ENCODE data around the gene GPR61.

Gene GPR61

DNA sequence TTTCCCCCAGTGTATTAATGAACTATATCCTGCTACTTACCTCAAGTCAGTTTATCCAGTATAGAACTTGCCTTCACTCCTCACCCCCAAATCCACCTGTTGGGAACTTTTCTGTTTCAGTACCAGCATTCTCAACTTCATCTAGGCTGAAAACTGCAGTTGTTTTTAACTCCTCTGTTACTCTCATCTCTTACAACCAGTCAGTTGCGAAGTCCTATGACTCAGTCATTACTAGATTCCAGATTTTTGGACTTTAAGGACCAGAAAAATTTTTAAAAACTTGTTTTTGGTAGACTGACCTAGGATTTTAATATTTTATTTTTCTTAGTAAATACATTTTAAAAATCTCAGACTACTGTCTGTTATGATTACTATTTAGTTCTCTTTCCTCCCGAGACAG lies 16.9 kb downstream of the GPR61 start:
- TF ChIP-seq GATA2 (IDR thresholded peaks at IDR 0.05; ENCODE audit: low read depth, low read length) = no peak
- TF ChIP-seq GATA3 (IDR thresholded peaks at IDR 0.05; ENCODE audit: low read depth, low read length) = no peak

DNA sequence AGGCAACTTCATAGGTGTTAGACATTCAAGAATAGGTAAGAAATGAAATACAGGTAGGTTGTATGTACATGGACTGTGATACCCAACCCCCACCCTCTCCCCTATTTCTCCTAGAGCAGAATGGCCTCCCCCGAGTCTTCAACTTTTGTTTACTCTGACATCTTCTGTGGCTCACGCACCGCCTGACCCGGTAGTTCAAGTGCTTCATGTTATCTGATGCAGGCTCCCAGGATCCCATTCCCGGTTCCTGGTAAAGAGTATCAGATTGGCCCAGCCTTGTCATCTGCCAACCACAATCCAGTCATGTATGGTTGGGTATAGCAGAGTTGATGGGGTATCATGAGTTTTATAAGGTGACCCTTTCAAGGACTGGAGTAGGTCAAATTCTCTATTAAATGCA lies 17.8 kb downstream of the GPR61 start:
- no peak for TF ChIP-seq GATA2 (IDR thresholded peaks at IDR 0.05; ENCODE audit: low read depth, low read length)

DNA sequence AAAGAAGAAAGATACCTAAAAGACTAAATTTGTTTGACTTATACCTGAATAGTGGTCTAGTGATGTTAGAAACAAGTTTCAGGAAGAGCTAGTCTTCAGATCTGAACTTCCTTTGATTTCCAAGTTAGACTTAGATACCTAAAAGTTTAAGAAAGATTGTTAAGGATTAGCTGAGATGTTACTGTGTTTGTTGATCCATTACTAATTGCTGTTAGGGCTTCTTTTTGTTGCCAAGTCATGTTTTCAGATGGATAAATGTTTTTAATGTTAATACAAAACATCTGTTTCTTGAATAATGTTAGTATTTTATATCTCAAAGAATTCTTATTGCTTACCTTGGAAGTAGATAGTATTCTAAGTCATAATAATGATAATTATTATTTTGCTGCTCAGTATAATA lies 20.3 kb downstream of the GPR61 start:
- TF ChIP-seq GATA2 (IDR thresholded peaks at IDR 0.05; ENCODE audit: low read depth, low read length) = no peak
- no peak for TF ChIP-seq GATA3 (IDR thresholded peaks at IDR 0.05; ENCODE audit: low read depth, low read length)

DNA sequence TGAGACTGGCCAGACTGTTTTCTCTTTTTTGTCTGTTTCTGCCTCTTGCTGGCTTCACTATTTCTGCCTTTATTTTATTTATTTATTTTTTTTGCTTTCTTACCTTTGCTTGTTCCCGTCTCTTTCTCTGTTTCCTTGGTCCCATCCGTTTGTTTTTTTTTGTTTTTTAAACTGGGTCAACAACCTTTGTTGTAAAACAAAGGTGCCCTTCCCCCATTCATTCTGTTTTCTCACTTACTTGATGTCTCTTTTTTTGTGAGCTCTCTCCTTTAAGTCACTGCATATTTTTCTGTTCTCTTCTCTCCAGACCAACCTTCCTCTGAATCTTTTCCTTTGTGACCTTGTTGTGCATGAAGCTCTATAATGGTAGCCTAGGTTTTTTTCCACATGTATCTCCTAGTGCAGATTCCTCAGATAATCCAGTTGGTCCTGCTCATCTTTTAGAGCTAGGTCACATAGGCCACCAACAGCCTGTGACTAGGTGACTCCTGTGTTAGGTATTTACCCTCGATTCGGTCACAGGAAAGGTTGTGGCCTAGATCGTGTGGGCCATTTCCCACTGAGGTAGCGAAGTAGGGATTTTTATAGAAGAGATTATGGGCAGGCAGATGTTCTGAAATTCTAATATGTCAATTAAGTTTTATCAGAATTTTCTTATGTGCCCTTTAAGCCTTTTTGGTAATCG lies 24.7 kb downstream of the GPR61 start:
- TF ChIP-seq GATA2 (IDR thresholded peaks at IDR 0.05; ENCODE audit: low read depth, low read length) = no peak
- no peak for TF ChIP-seq GATA3 (IDR thresholded peaks at IDR 0.05; ENCODE audit: low read depth, low read length)

DNA sequence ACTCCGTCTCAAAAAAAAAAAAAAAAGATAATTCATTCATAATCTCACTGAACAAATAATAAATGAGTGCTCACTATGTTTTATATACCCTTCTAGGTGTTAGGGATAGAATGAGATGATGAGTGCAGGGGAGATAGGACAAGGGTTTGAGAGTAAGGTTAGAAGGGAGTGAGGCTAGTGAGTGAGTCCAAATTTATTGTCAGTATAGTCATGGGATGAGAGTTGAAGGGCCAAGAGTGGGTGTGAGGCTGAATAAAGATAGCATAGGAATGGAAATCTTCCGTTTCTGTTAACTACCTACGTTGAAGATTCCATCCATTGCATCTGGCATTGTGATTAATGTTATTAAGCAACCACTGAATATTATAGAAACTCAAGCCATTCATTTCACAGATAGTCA lies 25.6 kb downstream of the GPR61 start:
- TF ChIP-seq GATA2 (IDR thresholded peaks at IDR 0.05; ENCODE audit: low read depth, low read length) (no peak), GATA3 (IDR thresholded peaks at IDR 0.05; ENCODE audit: low read depth, low read length) (no peak)

DNA sequence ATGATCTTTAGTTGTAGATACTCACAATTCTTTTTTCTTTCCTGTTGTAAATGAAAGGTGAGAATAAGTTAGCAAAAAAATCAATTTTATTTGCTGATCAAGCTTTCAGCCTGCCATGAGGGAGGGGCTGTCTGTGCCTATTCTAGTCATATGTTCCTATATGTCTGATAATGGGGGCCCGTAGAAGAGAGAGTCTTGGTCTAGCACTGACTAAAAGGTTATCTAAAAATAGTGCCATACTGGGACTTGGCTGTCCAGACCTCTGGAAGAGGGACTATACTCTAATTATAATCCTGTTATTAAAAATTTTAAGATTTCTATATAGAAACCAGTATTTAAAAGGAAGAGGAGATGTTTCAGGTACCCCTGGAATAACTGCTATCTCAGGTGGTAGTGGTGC lies 27.3 kb downstream of the GPR61 start:
- TF ChIP-seq GATA2 (IDR thresholded peaks at IDR 0.05; ENCODE audit: low read depth, low read length) (no peak), GATA3 (IDR thresholded peaks at IDR 0.05; ENCODE audit: low read depth, low read length) (no peak)

DNA sequence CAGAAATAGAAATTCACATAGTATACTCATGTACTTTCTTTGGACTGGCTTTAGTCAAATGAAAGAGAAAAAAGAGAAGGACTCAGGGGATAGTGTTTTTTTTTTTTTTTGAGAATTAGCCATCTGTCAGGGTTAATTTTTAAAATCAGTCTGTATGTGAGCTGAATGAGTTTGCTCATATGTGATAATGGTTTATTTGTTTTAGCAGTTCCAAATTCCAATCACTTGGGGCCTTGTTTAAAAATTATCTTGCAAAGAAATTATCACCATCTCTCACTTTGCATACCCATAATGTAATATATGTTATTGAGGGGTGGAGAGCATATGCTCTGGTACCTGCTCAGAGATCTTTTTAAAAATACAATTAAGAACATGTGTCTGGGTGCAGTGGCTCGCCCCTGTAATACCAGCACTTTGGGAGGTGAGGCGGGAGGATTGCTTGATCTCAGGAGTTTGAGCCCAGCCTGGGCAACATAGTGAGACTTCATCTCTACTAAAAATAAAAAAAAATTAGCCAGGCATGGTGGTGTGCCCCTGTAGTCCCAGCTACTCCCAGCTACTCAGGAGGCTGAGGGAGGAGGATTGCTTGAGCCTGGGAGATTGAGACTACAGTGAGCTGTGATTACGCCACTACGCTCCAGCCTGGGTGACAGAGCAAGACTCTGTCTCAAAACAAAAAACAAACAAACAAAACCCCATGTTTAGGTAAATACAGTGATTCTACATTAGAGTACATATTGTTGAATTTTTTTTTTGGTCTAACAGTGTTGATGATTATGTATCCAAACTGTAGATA lies 28.4 kb downstream of the GPR61 start:
- TF ChIP-seq GATA2 (IDR thresholded peaks at IDR 0.05; ENCODE audit: low read depth, low read length) (no peak), GATA3 (IDR thresholded peaks at IDR 0.05; ENCODE audit: low read depth, low read length) (no peak)

DNA sequence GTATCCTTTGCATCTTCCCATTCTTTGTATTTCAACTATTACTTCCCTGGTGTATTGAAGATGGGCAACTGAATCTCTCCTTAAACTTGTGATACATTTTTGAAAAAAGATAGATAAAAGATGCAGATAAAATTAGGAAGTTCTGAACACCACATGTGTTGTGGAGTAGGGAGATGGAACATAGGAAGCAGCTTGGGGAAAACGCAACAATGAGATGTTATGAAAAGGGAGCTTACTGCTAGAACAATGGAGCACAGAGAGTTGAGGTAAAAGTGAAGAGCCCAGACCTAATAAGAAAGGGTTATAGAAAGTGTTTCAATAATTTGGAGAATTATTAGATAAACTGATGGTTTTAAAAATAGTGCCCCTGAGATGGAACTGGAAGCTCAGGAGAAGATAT lies 29.7 kb downstream of the GPR61 start:
- TF ChIP-seq GATA3 (IDR thresholded peaks at IDR 0.05; ENCODE audit: low read depth, low read length) (no peak), GATA2 (IDR thresholded peaks at IDR 0.05; ENCODE audit: low read depth, low read length) (no peak)

DNA sequence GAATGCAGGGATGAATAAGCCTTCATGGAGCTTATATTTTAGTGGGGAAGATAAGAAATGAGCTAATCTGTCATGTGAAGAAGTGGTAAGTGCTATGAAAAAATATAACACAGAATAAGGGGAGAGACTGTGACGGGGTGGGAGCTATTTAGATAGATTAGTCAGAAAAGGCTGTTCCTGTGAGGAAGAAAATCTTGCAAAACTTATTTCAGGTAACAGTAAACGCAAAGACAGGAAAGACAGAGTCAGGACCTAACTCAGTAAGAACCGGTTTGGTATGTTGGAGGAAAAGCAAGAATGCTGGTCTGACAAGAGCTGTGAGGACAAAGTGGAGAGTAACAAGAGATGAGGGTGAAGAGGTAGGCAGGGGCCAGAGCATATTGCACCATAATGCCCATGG lies 30.7 kb downstream of the GPR61 start:
- TF ChIP-seq GATA3 (IDR thresholded peaks at IDR 0.05; ENCODE audit: low read depth, low read length) (no peak), GATA2 (IDR thresholded peaks at IDR 0.05; ENCODE audit: low read depth, low read length) (no peak)

DNA sequence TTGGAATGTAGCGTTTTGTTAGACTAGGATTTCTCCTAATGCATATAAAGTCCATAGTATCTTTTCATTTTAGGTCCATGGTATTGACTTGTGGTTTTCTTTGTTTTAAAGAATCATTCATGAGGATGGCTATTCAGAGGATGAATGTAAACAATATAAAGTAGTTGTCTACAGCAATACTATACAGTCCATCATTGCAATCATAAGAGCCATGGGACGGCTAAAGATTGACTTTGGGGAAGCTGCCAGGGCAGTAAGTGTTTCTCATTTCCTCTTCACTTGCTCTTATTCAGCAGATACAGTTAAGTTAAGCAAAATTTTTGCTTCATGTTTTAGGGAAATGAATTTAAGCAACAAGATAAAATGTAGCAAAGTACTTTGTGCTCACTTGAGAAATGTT lies 34.1 kb downstream of the GPR61 start:
- TF ChIP-seq GATA2 (IDR thresholded peaks at IDR 0.05; ENCODE audit: low read depth, low read length) = no peak
- TF ChIP-seq GATA3 (IDR thresholded peaks at IDR 0.05; ENCODE audit: low read depth, low read length) = no peak

DNA sequence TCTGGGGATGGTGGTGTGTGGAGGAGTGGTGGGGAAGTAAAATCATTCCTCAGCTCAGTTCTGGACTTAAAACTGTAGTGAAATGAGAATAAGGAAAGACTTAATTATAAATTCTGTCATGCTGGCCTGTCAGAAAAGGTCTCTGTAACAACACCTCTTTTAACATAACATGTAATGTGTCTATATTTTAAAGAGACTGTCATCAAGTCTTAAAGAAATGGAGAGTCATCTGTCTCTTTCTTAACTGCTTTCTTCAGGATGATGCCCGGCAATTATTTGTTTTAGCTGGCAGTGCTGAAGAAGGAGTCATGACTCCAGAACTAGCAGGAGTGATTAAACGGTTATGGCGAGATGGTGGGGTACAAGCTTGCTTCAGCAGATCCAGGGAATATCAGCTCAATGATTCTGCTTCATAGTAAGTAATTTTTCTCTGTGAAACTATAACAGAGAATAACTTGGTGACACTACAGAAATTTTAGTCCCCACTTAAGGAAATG lies 39.3 kb downstream of the GPR61 start:
- TF ChIP-seq GATA2 (IDR thresholded peaks at IDR 0.05; ENCODE audit: low read depth, low read length) (no peak), GATA3 (IDR thresholded peaks at IDR 0.05; ENCODE audit: low read depth, low read length) (no peak)

DNA sequence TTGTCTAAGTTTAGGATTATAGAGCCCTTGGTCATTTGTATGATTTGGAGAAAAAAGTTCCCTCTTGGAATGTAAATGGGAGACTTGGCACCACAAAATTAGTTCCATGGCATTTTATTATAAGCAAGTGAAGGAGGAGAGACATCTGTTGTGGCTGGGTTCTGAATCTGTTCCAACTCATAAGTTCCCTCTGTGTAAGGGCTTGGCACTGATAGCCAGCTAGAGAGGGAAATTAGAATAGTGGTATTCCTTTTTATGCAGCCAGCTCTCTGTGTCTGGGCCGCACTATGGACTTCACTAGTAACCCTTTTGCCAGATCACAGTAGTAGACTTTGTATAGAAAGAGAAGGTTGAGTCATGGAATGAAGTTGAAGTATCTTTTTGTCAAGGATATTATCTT lies 39.8 kb downstream of the GPR61 start:
- TF ChIP-seq GATA3 (IDR thresholded peaks at IDR 0.05; ENCODE audit: low read depth, low read length) = no peak
- no peak for TF ChIP-seq GATA2 (IDR thresholded peaks at IDR 0.05; ENCODE audit: low read depth, low read length)

DNA sequence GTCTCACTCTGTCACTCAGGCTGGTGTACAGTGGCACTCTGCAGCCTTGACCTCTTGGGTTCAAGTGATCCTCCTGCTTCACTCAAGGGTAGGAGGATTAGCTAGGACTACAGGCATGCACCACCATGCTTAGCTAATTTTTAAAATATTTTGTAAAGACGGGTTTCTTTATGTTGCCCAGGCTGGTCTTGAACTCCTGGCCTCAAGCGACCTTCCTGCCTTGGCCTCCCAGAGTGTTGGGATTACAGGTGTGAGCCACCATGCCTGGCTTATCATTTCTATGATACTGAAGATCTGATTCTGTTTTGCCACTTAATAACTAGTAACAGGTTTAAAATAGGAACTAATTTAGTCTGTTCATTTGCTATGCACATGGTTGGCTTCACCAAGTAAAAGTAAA lies 42.3 kb downstream of the GPR61 start:
- TF ChIP-seq GATA2 (IDR thresholded peaks at IDR 0.05; ENCODE audit: low read depth, low read length) = no peak
- TF ChIP-seq GATA3 (IDR thresholded peaks at IDR 0.05; ENCODE audit: low read depth, low read length) = no peak

DNA sequence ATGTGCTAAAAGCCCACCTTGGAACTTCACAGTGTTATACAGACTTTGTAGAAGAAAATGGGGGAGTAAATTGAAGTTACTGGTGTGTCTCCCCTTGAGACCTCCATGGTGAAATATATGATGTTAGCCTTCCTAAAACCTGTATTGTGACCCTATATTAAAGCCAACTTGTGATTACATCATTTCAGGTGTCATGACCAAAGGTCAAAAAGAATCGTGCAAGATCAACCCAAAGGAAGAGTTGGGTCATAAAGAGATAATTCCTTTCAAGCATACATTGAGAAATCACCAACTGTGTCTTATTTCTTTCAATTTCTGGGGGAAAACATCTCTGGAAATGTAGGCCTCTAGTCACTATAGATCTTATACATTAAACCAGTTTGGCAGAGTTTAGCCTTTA lies 45.1 kb downstream of the GPR61 start:
- TF ChIP-seq GATA3 (IDR thresholded peaks at IDR 0.05; ENCODE audit: low read depth, low read length) (no peak), GATA2 (IDR thresholded peaks at IDR 0.05; ENCODE audit: low read depth, low read length) (no peak)

DNA sequence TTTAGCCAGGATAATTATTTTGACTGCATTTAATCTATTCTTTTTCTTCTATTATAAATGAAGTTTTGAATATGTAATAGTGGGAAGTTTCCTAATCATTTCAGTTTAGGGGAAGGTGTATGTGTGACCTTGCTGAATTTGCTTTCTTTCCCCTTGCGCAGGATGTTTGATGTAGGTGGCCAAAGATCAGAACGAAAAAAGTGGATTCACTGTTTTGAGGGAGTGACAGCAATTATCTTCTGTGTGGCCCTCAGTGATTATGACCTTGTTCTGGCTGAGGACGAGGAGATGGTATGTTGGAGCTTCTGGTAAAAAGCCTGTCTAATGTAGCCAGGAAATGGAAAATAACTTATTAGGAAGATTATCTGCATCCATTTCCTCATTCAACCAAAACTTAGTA lies 46.4 kb downstream of the GPR61 start:
- TF ChIP-seq GATA2 (IDR thresholded peaks at IDR 0.05; ENCODE audit: low read depth, low read length) (no peak), GATA3 (IDR thresholded peaks at IDR 0.05; ENCODE audit: low read depth, low read length) (no peak)
